Measurements from ENCODE around the gene EIF4EBP3.
A peak's percentile ranks its signal among the peaks of the same experiment; 100 is the strongest.

Gene EIF4EBP3

GRCh38 chr5:140524003-140524402 is 23.5 kb upstream of the EIF4EBP3 start:
- Histone ChIP-seq H3K27me3 (no peaks in the 10 kb centered on the region), H3K36me3 (peaks cover 50% of the 10 kb centered on the region), H3K9me3 (no peaks in the 10 kb centered on the region), H3K4me1 (no peaks in the 10 kb centered on the region), H3K4me3 (ENCODE audit: low read depth, low read length) (no peak overlapping the region)
- TF ChIP-seq CTCF (IDR thresholded peaks at IDR 0.05; ENCODE audit: low read depth, low read length), result no peak
- DNase-seq, result no peak

GRCh38 chr5:140540227-140540626 is 7.2 kb upstream of the EIF4EBP3 start:
- peaks cover 59% of the 10 kb centered on the region for H3K36me3 ChIP-seq
- H3K4me1 ChIP-seq, result no peaks in the 10 kb centered on the region
- no peaks in the 10 kb centered on the region for H3K9me3 ChIP-seq
- no peak for DNase-seq
- no peak for TF ChIP-seq CTCF (IDR thresholded peaks at IDR 0.05; ENCODE audit: low read depth, low read length)
- no peak overlapping the region for H3K4me3 ChIP-seq (ENCODE audit: low read depth, low read length)
- H3K27me3 ChIP-seq, result no peaks in the 10 kb centered on the region

- peaks cover 6% of the 10 kb centered on the region for H3K4me1 ChIP-seq
- H3K9me3 ChIP-seq, result no peaks in the 10 kb centered on the region
- H3K27me3 ChIP-seq, result no peaks in the 10 kb centered on the region
- no peak for TF ChIP-seq CTCF (IDR thresholded peaks at IDR 0.05; ENCODE audit: low read depth, low read length)
- peaks cover 51% of the 10 kb centered on the region for H3K36me3 ChIP-seq
- no peak overlapping the region for H3K4me3 ChIP-seq (ENCODE audit: low read depth, low read length)
- DNase-seq, result no peak
Measured at GRCh38 chr5:140542972-140543371, 4.5 kb upstream of the EIF4EBP3 start.

GRCh38 chr5:140544986-140545385 is 2.5 kb upstream of the EIF4EBP3 start:
- Histone ChIP-seq H3K4me1 (peaks cover 16% of the 10 kb centered on the region), H3K9me3 (no peaks in the 10 kb centered on the region), H3K27me3 (no peaks in the 10 kb centered on the region), H3K36me3 (peaks cover 42% of the 10 kb centered on the region), H3K4me3 (ENCODE audit: low read depth, low read length) (no peak overlapping the region)
- no peak for TF ChIP-seq CTCF (IDR thresholded peaks at IDR 0.05; ENCODE audit: low read depth, low read length)
- no peak for DNase-seq

- no peaks in the 10 kb centered on the region for H3K27me3 ChIP-seq
- H3K9me3 ChIP-seq, result no peaks in the 10 kb centered on the region
- TF ChIP-seq CTCF (IDR thresholded peaks at IDR 0.05; ENCODE audit: low read depth, low read length), result no peak
- peaks cover 16% of the 10 kb centered on the region for H3K4me1 ChIP-seq
- H3K36me3 ChIP-seq, result peaks cover 43% of the 10 kb centered on the region
- DNase-seq, result no peak
- no peak overlapping the region for H3K4me3 ChIP-seq (ENCODE audit: low read depth, low read length)
Measured at GRCh38 chr5:140545606-140546005, 1.9 kb upstream of the EIF4EBP3 start.

GRCh38 chr5:140546851-140547507 is 483 bp upstream of the EIF4EBP3 start:
- Histone ChIP-seq H3K4me1 (peaks cover 16% of the 10 kb centered on the region), H3K36me3 (peaks cover 43% of the 10 kb centered on the region), H3K9me3 (no peaks in the 10 kb centered on the region), H3K4me3 (ENCODE audit: low read depth, low read length) (peak overlapping the region; percentile 57), H3K27me3 (no peaks in the 10 kb centered on the region)
- no peak for DNase-seq
- no peak for TF ChIP-seq CTCF (IDR thresholded peaks at IDR 0.05; ENCODE audit: low read depth, low read length)
